NCI-H1436 (cell line): ENCODE results near the gene N4BP2L2.

Experiments used
- DNase-seq: peaks from one replicate; lab custom pipeline; 2025; lab: John Stamatoyannopoulos, UW

N4BP2L2 gene

GRCh38 chr13:32530841-32531253 lies 7.7 kb downstream of the N4BP2L2 start:
- no peak for DNase-seq

- DNase-seq, result no peak
Observed at GRCh38 chr13:32528358-32528757, 10.2 kb downstream of the N4BP2L2 start.

- DNase-seq, result no peak
Observed at GRCh38 chr13:32527151-32527550, 11.4 kb downstream of the N4BP2L2 start.

GRCh38 chr13:32525766-32526165 lies 12.8 kb downstream of the N4BP2L2 start:
- no peak for DNase-seq

- DNase-seq, result no peak
Observed at GRCh38 chr13:32515246-32515645, 23.3 kb downstream of the N4BP2L2 start.

GRCh38 chr13:32511482-32511881 lies 27.1 kb downstream of the N4BP2L2 start:
- no peak for DNase-seq

GRCh38 chr13:32504876-32505275 lies 33.7 kb downstream of the N4BP2L2 start:
- DNase-seq, result no peak

- no peak for DNase-seq
Observed at GRCh38 chr13:32504263-32504662, 34.3 kb downstream of the N4BP2L2 start.

- DNase-seq, result no peak
Observed at GRCh38 chr13:32503727-32504126, 34.9 kb downstream of the N4BP2L2 start.

GRCh38 chr13:32501064-32501463 lies 37.5 kb downstream of the N4BP2L2 start:
- no peak for DNase-seq

- DNase-seq, result no peak
Observed at GRCh38 chr13:32499538-32500210, 38.9 kb downstream of the N4BP2L2 start.

- DNase-seq, result no peak
Observed at GRCh38 chr13:32497589-32497988, 41.0 kb downstream of the N4BP2L2 start.

- no peak for DNase-seq
Observed at GRCh38 chr13:32496599-32497160, 41.9 kb downstream of the N4BP2L2 start.

GRCh38 chr13:32495841-32496240 lies 42.8 kb downstream of the N4BP2L2 start:
- no peak for DNase-seq

GRCh38 chr13:32495429-32495828 lies 43.2 kb downstream of the N4BP2L2 start:
- DNase-seq, result no peak

GRCh38 chr13:32491028-32491427 lies 47.6 kb downstream of the N4BP2L2 start:
- no peak for DNase-seq

- no peak for DNase-seq
Observed at GRCh38 chr13:32476892-32477291, 61.7 kb downstream of the N4BP2L2 start.

- no peak for DNase-seq
Observed at GRCh38 chr13:32476021-32476731, 62.4 kb downstream of the N4BP2L2 start.

- DNase-seq, result no peak
Observed at GRCh38 chr13:32474999-32475792, 63.4 kb downstream of the N4BP2L2 start.

- DNase-seq, result no peak
Observed at GRCh38 chr13:32473650-32474049, 64.9 kb downstream of the N4BP2L2 start.

GRCh38 chr13:32472194-32472621 lies 66.4 kb downstream of the N4BP2L2 start:
- no peak for DNase-seq

- DNase-seq, result no peak
Observed at GRCh38 chr13:32471187-32471922, 67.2 kb downstream of the N4BP2L2 start.
